Panc1 (cell line): ENCODE measurements around the gene PPP2R3B. TPM values are rescaled to one million over a fixed set of nuclear protein-coding genes. Genes with fewer than 3 reads are reported as not detected.

Experiments
- ATAC-seq: fragments of 200-7000 bp; cut with Tn5 transposase; 2 replicates; pipeline ENCODE4 v1.9.1; 2020; ENCODE audit warnings: mild to moderate bottlenecking, moderate library complexity
- BruUV-seq: library from RNA; stranded (reverse); fragments of 400-500 nt; replicated peaks from 2 replicates; lab custom pipeline; 2021; lab: Mats Ljungman, UMichigan
- CTCF ChIA-PET: fragments of 300-600 bp; sonication (Branson Sonifier 250); formaldehyde crosslinking; loops from one replicate; lab custom pipeline; 2022; ENCODE audit warnings: antibody characterized with exemption; lab: Charles Lee
- POLR2A ChIA-PET: fragments of 300-600 bp; sonication (Branson Sonifier 250); formaldehyde crosslinking; loops from one replicate; lab custom pipeline; 2022; ENCODE audit warnings: antibody characterized with exemption; lab: Charles Lee
- DNase-seq: peaks from one replicate; pipeline ENCODE4 v3.0.0-alpha.2; 2010; ENCODE audit warnings: low read depth, low spot score
- H3K27ac ChIP-seq: 2 replicates; pipeline ENCODE4 v1.5.1; 2011; ENCODE audit warnings: mild to moderate bottlenecking, low read length, inconsistent platforms
- H3K27me3 ChIP-seq: fragments of 200-500 bp; sonication (Bioruptor generic); 2 replicates; pipeline ENCODE4 v1.6.0; 2014; ENCODE audit warnings: low read length, inconsistent platforms; ENCODE audit not compliant: control insufficient read depth, insufficient read depth
- H3K36me3 ChIP-seq: fragments of 200-500 bp; sonication (Bioruptor generic); 2 replicates; pipeline ENCODE4 v1.5.1; 2014; ENCODE audit warnings: inconsistent platforms, mild to moderate bottlenecking, low read length, moderate library complexity; ENCODE audit not compliant: control insufficient read depth, insufficient read depth
- H3K4me1 ChIP-seq: 2 replicates; pipeline ENCODE4 v1.5.1; 2011; ENCODE audit warnings: inconsistent platforms, mild to moderate bottlenecking, low read length, moderate library complexity; ENCODE audit not compliant: control insufficient read depth, insufficient read depth
- H3K4me3 ChIP-seq, 2 experiments: 2 replicates each; pipeline ENCODE4 v1.5.1; 2011 to 2012; ENCODE audit warnings: low read depth in 2 of 2, low read length in 2 of 2, mild to moderate bottlenecking in 2 of 2, inconsistent platforms in 1 of 2, moderate library complexity in 1 of 2
- H3K9me3 ChIP-seq: fragments of 200-500 bp; sonication (Bioruptor generic); 2 replicates; pipeline ENCODE4 v1.5.1; 2014; ENCODE audit warnings: low read depth, mild to moderate bottlenecking, inconsistent platforms, low read length, moderate library complexity; ENCODE audit not compliant: control insufficient read depth, insufficient read depth
- POLR2AphosphoS5 ChIP-seq: IDR thresholded peaks from 2 replicates; pipeline ENCODE4 v1.6.1; 2012; ENCODE audit warnings: mild to moderate bottlenecking, low read depth, low read length, moderate library complexity
- SIN3A ChIP-seq: IDR thresholded peaks from 2 replicates; pipeline ENCODE4 v1.6.1; 2012; ENCODE audit warnings: low read depth, mild to moderate bottlenecking, low read length, moderate library complexity, borderline replicate concordance; ENCODE audit not compliant: insufficient read depth
- TCF7L2 ChIP-seq: IDR thresholded peaks from 2 replicates; pipeline ENCODE4 v1.6.1; 2011; ENCODE audit warnings: mild to moderate bottlenecking, low read depth, low read length, inconsistent platforms
- in situ Hi-C: cut with HindIII; loops from 2 replicates; pipeline ENCODE4 v1.10.0; 2016; ENCODE audit warnings: low sequenced_read_pairs, low pct_unique_long_range_greater_than_20kb
- intact Hi-C: fragments of 100-400 bp; cut with micrococcal nuclease; formaldehyde crosslinking; loops from one replicate; pipeline ENCODE4 v1.10.0; 2022; ENCODE audit not compliant: unreplicated experiment
- total RNA-seq: library from RNA; stranded (reverse); gene quantifications from one replicate; pipeline ENCODE4 v1.2.1, GENCODE V29; 2021; ENCODE audit not compliant: unreplicated experiment
- TF ChIP-seq, protein P1 (sequence below), 2 experiments: IDR thresholded peaks; 2 replicates each; pipeline ENCODE4 v1.6.1; 2011 to 2012; ENCODE audit warnings: low read depth in 2 of 2, control low read depth in 1 of 2, low read length in 1 of 2, mild to moderate bottlenecking in 1 of 2, moderate library complexity in 1 of 2; ENCODE audit not compliant: insufficient read depth in 1 of 2
- TF ChIP-seq, protein P2 (sequence below): fragments of 450-650 bp; IDR thresholded peaks from 2 replicates; pipeline ENCODE4 v1.5.1; 2017; ENCODE audit warnings: mild to moderate bottlenecking

PPP2R3B gene
- total RNA-seq, 1 experiment from 2014 or later, result 19.2 TPM

- TF ChIP-seq SIN3A, result no peak
- TF ChIP-seq, protein P1, sequence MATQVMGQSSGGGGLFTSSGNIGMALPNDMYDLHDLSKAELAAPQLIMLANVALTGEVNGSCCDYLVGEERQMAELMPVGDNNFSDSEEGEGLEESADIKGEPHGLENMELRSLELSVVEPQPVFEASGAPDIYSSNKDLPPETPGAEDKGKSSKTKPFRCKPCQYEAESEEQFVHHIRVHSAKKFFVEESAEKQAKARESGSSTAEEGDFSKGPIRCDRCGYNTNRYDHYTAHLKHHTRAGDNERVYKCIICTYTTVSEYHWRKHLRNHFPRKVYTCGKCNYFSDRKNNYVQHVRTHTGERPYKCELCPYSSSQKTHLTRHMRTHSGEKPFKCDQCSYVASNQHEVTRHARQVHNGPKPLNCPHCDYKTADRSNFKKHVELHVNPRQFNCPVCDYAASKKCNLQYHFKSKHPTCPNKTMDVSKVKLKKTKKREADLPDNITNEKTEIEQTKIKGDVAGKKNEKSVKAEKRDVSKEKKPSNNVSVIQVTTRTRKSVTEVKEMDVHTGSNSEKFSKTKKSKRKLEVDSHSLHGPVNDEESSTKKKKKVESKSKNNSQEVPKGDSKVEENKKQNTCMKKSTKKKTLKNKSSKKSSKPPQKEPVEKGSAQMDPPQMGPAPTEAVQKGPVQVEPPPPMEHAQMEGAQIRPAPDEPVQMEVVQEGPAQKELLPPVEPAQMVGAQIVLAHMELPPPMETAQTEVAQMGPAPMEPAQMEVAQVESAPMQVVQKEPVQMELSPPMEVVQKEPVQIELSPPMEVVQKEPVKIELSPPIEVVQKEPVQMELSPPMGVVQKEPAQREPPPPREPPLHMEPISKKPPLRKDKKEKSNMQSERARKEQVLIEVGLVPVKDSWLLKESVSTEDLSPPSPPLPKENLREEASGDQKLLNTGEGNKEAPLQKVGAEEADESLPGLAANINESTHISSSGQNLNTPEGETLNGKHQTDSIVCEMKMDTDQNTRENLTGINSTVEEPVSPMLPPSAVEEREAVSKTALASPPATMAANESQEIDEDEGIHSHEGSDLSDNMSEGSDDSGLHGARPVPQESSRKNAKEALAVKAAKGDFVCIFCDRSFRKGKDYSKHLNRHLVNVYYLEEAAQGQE (IDR thresholded peaks at IDR 0.05; ENCODE audit: insufficient read depth in 1 of 2, low read depth in 2 of 2, low read length in 1 of 2), result no peak
- no peak for TF ChIP-seq POLR2AphosphoS5
- TF ChIP-seq, protein P2, sequence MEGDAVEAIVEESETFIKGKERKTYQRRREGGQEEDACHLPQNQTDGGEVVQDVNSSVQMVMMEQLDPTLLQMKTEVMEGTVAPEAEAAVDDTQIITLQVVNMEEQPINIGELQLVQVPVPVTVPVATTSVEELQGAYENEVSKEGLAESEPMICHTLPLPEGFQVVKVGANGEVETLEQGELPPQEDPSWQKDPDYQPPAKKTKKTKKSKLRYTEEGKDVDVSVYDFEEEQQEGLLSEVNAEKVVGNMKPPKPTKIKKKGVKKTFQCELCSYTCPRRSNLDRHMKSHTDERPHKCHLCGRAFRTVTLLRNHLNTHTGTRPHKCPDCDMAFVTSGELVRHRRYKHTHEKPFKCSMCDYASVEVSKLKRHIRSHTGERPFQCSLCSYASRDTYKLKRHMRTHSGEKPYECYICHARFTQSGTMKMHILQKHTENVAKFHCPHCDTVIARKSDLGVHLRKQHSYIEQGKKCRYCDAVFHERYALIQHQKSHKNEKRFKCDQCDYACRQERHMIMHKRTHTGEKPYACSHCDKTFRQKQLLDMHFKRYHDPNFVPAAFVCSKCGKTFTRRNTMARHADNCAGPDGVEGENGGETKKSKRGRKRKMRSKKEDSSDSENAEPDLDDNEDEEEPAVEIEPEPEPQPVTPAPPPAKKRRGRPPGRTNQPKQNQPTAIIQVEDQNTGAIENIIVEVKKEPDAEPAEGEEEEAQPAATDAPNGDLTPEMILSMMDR, result no peak
- no peak for TF ChIP-seq TCF7L2
- H3K27ac ChIP-seq, result no peak overlapping the region
- H3K27me3 ChIP-seq, result no peaks in the 10 kb centered on the region
- no peaks in the 10 kb centered on the region for H3K36me3 ChIP-seq
- DNase-seq, result no peak
- H3K9me3 ChIP-seq, result no peaks in the 10 kb centered on the region
- ChIA-PET CTCF (no interaction called here), POLR2A (no interaction called here)
- H3K4me3 ChIP-seq, result no peak overlapping the region
- intact Hi-C loops (no loop called here), in situ Hi-C loops (no loop called here)
- ATAC-seq, result no peak
- H3K4me1 ChIP-seq, result no peaks in the 10 kb centered on the region
- BruUV-seq, result no TSS peak
These were observed 16.3 kb downstream of the PPP2R3B start for GRCh38 chrX:370244-370962.

DNA sequence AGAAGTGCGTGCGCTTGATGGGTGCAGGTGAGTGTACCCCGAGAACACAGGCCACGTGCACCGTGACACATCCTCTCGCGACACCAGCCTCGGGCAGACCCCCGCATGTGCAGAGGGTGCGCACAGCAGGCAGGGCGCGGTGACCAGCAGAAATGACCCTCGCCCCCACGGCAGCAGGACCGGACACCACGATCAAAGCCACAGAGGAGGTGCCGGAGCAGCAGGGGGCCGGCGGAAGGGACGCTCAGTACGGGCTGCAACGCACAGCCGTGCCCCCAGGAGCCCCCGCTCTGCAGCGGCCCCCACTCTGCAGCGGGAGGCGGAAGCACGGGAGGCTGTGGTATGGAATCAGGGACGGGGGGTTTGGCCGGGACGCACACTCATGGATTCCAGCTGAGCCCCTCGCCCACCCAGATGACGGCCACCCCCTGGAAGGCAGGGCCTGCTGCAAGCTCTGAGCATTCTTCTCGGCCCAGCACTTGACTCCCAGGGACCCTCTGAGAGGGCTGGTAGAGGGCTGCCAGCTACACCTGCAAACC, 17.1 kb downstream of the PPP2R3B start:
- ChIA-PET CTCF (no interaction called here), POLR2A (no interaction called here)
- no peak overlapping the region for H3K27ac ChIP-seq
- H3K36me3 ChIP-seq, result no peaks in the 10 kb centered on the region
- no peak overlapping the region for H3K4me3 ChIP-seq
- DNase-seq (no peak), ATAC-seq (no peak)
- in situ Hi-C loops, result no loop called here
- TF ChIP-seq TCF7L2, result no peak
- TF ChIP-seq, protein P1 (IDR thresholded peaks at IDR 0.05; ENCODE audit: insufficient read depth in 1 of 2, low read depth in 2 of 2, low read length in 1 of 2), result no peak
- no peak for TF ChIP-seq POLR2AphosphoS5
- no peak for TF ChIP-seq SIN3A
- TF ChIP-seq, protein P2, result no peak
- BruUV-seq, result no TSS peak
- H3K27me3 ChIP-seq, result no peaks in the 10 kb centered on the region
- no peaks in the 10 kb centered on the region for H3K9me3 ChIP-seq
- intact Hi-C loops, result no loop called here
- H3K4me1 ChIP-seq, result no peaks in the 10 kb centered on the region
